Measurements from ENCODE around the gene ADGRB2. TPM values are rescaled to one million over a fixed set of nuclear protein-coding genes. Genes with fewer than 3 reads are reported as not detected.

The ADGRB2 gene
- total RNA-seq, 1 donor from 2014 or later, result 12.1 TPM

- peaks cover 32% of the 10 kb centered on the region for H3K4me1 ChIP-seq
- H3K27me3 ChIP-seq (ENCODE audit: low read depth), result no peaks in the 10 kb centered on the region
- no peak overlapping the region for H3K4me3 ChIP-seq
- no peak overlapping the region for H3K27ac ChIP-seq (replicated peaks)
- no peak for DNase-seq
- intact Hi-C loops (cut with micrococcal nuclease), result loop anchor here (10.0 kb wide), 1 partner anchor 69 kb away; no protein-coding TSS in a partner anchor
- H3K36me3 ChIP-seq, result no peaks in the 10 kb centered on the region
- H3K9me3 ChIP-seq (replicated peaks), result no peaks in the 10 kb centered on the region
- TF ChIP-seq CTCF (IDR thresholded peaks at IDR 0.05; ENCODE audit: borderline replicate concordance), result no peak
Measured at GRCh38 chr1:31783846-31784245, 19.7 kb upstream of the ADGRB2 start.

GRCh38 chr1:31782421-31783410, 18.6 kb upstream of the ADGRB2 start:
- Histone ChIP-seq H3K4me1 (peaks cover 20% of the 10 kb centered on the region), H3K9me3 (replicated peaks) (no peaks in the 10 kb centered on the region), H3K27me3 (ENCODE audit: low read depth) (peaks cover 8% of the 10 kb centered on the region), H3K4me3 (no peak overlapping the region), H3K36me3 (no peaks in the 10 kb centered on the region), H3K27ac (replicated peaks) (peak overlapping the region; percentile 43)
- intact Hi-C loops (cut with micrococcal nuclease), result loop anchor here (10.0 kb wide), 1 partner anchor 68 kb away; no protein-coding TSS in a partner anchor
- DNase-seq, result no peak
- TF ChIP-seq CTCF (IDR thresholded peaks at IDR 0.05; ENCODE audit: borderline replicate concordance), result no peak

GRCh38 chr1:31781756-31782371, 17.7 kb upstream of the ADGRB2 start:
- Histone ChIP-seq H3K27ac (replicated peaks) (peak overlapping the region; percentile 43), H3K4me3 (no peak overlapping the region), H3K9me3 (replicated peaks) (no peaks in the 10 kb centered on the region), H3K36me3 (no peaks in the 10 kb centered on the region), H3K27me3 (ENCODE audit: low read depth) (peaks cover 15% of the 10 kb centered on the region), H3K4me1 (peaks cover 20% of the 10 kb centered on the region)
- intact Hi-C loops (cut with micrococcal nuclease), result loop anchor here (10.0 kb wide), 1 partner anchor 67 kb away; no protein-coding TSS in a partner anchor
- no peak for DNase-seq
- no peak for TF ChIP-seq CTCF (IDR thresholded peaks at IDR 0.05; ENCODE audit: borderline replicate concordance)

- H3K9me3 ChIP-seq (replicated peaks), result no peaks in the 10 kb centered on the region
- no peak for TF ChIP-seq CTCF (IDR thresholded peaks at IDR 0.05; ENCODE audit: borderline replicate concordance)
- intact Hi-C loops (cut with micrococcal nuclease), result loop anchor here (10.0 kb wide), 1 partner anchor 66 kb away; no protein-coding TSS in a partner anchor
- H3K27ac ChIP-seq (replicated peaks), result no peak overlapping the region
- peaks cover 21% of the 10 kb centered on the region for H3K27me3 ChIP-seq (ENCODE audit: low read depth)
- H3K4me3 ChIP-seq, result no peak overlapping the region
- DNase-seq, result no peak
- peaks cover 20% of the 10 kb centered on the region for H3K4me1 ChIP-seq
- no peaks in the 10 kb centered on the region for H3K36me3 ChIP-seq
Measured at GRCh38 chr1:31781138-31781755, 17.1 kb upstream of the ADGRB2 start.

- no peak for TF ChIP-seq CTCF (IDR thresholded peaks at IDR 0.05; ENCODE audit: borderline replicate concordance)
Measured at GRCh38 chr1:31780632-31781031, 16.5 kb upstream of the ADGRB2 start.

More at GRCh38 chr1:31780632-31781031, 16.5 kb upstream of the ADGRB2 start:
- no peaks in the 10 kb centered on the region for H3K9me3 ChIP-seq (replicated peaks)
- peaks cover 27% of the 10 kb centered on the region for H3K27me3 ChIP-seq (ENCODE audit: low read depth)
- H3K36me3 ChIP-seq, result no peaks in the 10 kb centered on the region
- H3K27ac ChIP-seq (replicated peaks), result no peak overlapping the region
- intact Hi-C loops (cut with micrococcal nuclease), result loop anchor here (10.0 kb wide), 1 partner anchor 66 kb away; no protein-coding TSS in a partner anchor
- no peak for DNase-seq
- H3K4me3 ChIP-seq, result no peak overlapping the region
- H3K4me1 ChIP-seq, result peaks cover 20% of the 10 kb centered on the region
